ENCODE results near the gene CA11. TPM values are rescaled to one million over a fixed set of nuclear protein-coding genes. Genes with fewer than 3 reads are reported as not detected.
"Not testable (repeated sequence)": the region's sequence is repeated elsewhere in the genome, so short reads cannot be mapped to it uniquely, and the experiment has no call there.

The CA11 gene
- total and polyA plus RNA-seq, 2 donors from 2014 or later = 11.6 to 42.3 TPM

GRCh38 chr19:48683349-48683748 is 37.4 kb upstream of the CA11 start:
- Histone ChIP-seq H3K4me1 (ENCODE audit: control insufficient read depth in 2 of 3, insufficient read depth in 2 of 3, low read depth in 1 of 3, low read length in 3 of 3) (peaks cover 0 to 2% (median 0%) of the 10 kb centered on the region in 3 donors), H3K36me3 (ENCODE audit: control insufficient read depth in 2 of 3, insufficient read depth in 3 of 3, low read length in 3 of 3) (no peaks in the 10 kb centered on the region), H3K4me3 (ENCODE audit: low read length in 3 of 3) (peak overlapping the region in 2 of 3 donors; percentile 35 to 62), H3K27ac (ENCODE audit: low read depth in 2 of 2, low read length in 2 of 2) (no peak overlapping the region), H3K9me3 (ENCODE audit: control insufficient read depth in 2 of 3, insufficient read depth in 1 of 3, low read length in 3 of 3) (no peaks in the 10 kb centered on the region), H3K9ac (ENCODE audit: low read length in 3 of 3) (peak overlapping the region in 1 of 3 donors; percentile 30), H3K27me3 (ENCODE audit: control insufficient read depth, insufficient read depth, low read length) (no peaks in the 10 kb centered on the region)
- intact Hi-C loops (cut with DNase I) = no loop called here
- no peak for TF ChIP-seq CTCF (IDR thresholded peaks at IDR 0.05; ENCODE audit: borderline replicate concordance, extremely low read depth, insufficient read depth)
- DNase-seq (peak; percentile 69 to 83 (median 76)), FAIRE-seq (no peak)

GRCh38 chr19:48681127-48681470 is 35.1 kb upstream of the CA11 start:
- H3K36me3 ChIP-seq (ENCODE audit: control insufficient read depth in 2 of 3, insufficient read depth in 3 of 3, low read length in 3 of 3) = no peaks in the 10 kb centered on the region
- H3K4me3 ChIP-seq (ENCODE audit: low read length in 3 of 3) = no peak overlapping the region
- H3K9ac ChIP-seq (ENCODE audit: low read length in 3 of 3) = no peak overlapping the region
- H3K27ac ChIP-seq (ENCODE audit: low read depth in 2 of 2, low read length in 2 of 2) = no peak overlapping the region
- no peak for FAIRE-seq
- peak in 2 of 5 donors; percentile 49 to 67 for DNase-seq
- intact Hi-C loops (cut with DNase I) = no loop called here
- peaks cover 0 to 2% (median 0%) of the 10 kb centered on the region in 3 donors for H3K4me1 ChIP-seq (ENCODE audit: control insufficient read depth in 2 of 3, insufficient read depth in 2 of 3, low read depth in 1 of 3, low read length in 3 of 3)
- H3K27me3 ChIP-seq (ENCODE audit: control insufficient read depth, insufficient read depth, low read length) = no peaks in the 10 kb centered on the region
- no peaks in the 10 kb centered on the region for H3K9me3 ChIP-seq (ENCODE audit: control insufficient read depth in 2 of 3, insufficient read depth in 1 of 3, low read length in 3 of 3)
- TF ChIP-seq CTCF (IDR thresholded peaks at IDR 0.05; ENCODE audit: borderline replicate concordance, extremely low read depth, insufficient read depth) = no peak

- intact Hi-C loops (cut with DNase I) = no loop called here
- FAIRE-seq (no peak), DNase-seq (no peak)
- Histone ChIP-seq H3K9me3 (ENCODE audit: control insufficient read depth in 2 of 3, insufficient read depth in 1 of 3, low read length in 3 of 3) (no peaks in the 10 kb centered on the region), H3K36me3 (ENCODE audit: control insufficient read depth in 2 of 3, insufficient read depth in 3 of 3, low read length in 3 of 3) (no peaks in the 10 kb centered on the region), H3K27ac (ENCODE audit: low read depth in 2 of 2, low read length in 2 of 2) (no peak overlapping the region), H3K27me3 (ENCODE audit: control insufficient read depth, insufficient read depth, low read length) (no peaks in the 10 kb centered on the region), H3K4me1 (ENCODE audit: control insufficient read depth in 2 of 3, insufficient read depth in 2 of 3, low read depth in 1 of 3, low read length in 3 of 3) (peaks cover 0 to 2% (median 0%) of the 10 kb centered on the region in 3 donors), H3K4me3 (ENCODE audit: low read length in 3 of 3) (no peak overlapping the region), H3K9ac (ENCODE audit: low read length in 3 of 3) (no peak overlapping the region)
- TF ChIP-seq CTCF (IDR thresholded peaks at IDR 0.05; ENCODE audit: borderline replicate concordance, extremely low read depth, insufficient read depth) = no peak
Observed at GRCh38 chr19:48680436-48681126, 34.6 kb upstream of the CA11 start.

GRCh38 chr19:48680006-48680405 is 34.0 kb upstream of the CA11 start:
- H3K9ac ChIP-seq (ENCODE audit: low read length in 3 of 3); H3K9me3 ChIP-seq (ENCODE audit: control insufficient read depth in 2 of 3, insufficient read depth in 1 of 3, low read length in 3 of 3); H3K27me3 ChIP-seq (ENCODE audit: control insufficient read depth, insufficient read depth, low read length); H3K4me1 ChIP-seq (ENCODE audit: control insufficient read depth in 2 of 3, insufficient read depth in 2 of 3, low read depth in 1 of 3, low read length in 3 of 3); DNase-seq; H3K27ac ChIP-seq (ENCODE audit: low read depth in 2 of 2, low read length in 2 of 2); intact Hi-C loops (cut with DNase I); FAIRE-seq; H3K36me3 ChIP-seq (ENCODE audit: control insufficient read depth in 2 of 3, insufficient read depth in 3 of 3, low read length in 3 of 3); H3K4me3 ChIP-seq (ENCODE audit: low read length in 3 of 3): not testable (repeated sequence)
